Activated gamma-delta T cell treated with Interleukin-2 at 50 U/mL for 16 hours (primary cell): ENCODE results near the gene CLSTN3.

Experiments used
- DNase-seq: peaks from one replicate; pipeline ENCODE4 v3.0.0-alpha.2; 2020

Gene CLSTN3

DNA sequence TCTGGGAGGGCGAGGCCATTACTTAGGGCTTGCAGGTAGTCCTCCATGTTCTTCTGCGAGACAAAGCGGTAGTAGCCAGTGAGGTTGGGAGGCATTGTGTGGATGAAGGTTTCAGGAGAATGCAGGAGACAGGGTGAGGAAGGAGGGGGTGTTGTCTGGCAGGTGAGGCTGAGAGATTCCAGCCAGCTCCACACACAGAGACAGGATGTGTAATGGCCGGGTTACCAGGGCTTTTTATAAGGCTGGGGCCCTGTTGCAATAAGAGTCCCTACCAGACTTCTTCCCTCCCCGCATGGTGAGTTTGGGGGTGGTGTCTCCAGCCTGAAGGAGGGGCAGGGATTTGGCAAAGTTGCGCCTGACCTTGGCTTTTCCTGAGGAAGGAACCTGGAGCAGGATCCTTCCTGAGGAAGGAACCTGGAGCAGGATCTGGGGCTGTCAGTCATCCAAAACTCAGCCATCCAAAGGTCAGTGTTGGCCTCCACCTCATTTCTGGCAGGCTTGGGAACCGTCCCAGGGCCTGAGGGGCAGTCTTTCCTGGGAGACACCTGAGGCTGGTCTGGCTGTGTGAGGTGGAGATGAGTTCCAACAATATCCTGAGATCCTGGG lies 1.4 kb upstream of the CLSTN3 start, which contains the start of gene RBP5:
Gene RBP5, minus strand, starts transcription at position 209 of the 606 bp plus-strand sequence. Its CDS starts 114 bp downstream, at position 95.
- no peak for DNase-seq

DNA sequence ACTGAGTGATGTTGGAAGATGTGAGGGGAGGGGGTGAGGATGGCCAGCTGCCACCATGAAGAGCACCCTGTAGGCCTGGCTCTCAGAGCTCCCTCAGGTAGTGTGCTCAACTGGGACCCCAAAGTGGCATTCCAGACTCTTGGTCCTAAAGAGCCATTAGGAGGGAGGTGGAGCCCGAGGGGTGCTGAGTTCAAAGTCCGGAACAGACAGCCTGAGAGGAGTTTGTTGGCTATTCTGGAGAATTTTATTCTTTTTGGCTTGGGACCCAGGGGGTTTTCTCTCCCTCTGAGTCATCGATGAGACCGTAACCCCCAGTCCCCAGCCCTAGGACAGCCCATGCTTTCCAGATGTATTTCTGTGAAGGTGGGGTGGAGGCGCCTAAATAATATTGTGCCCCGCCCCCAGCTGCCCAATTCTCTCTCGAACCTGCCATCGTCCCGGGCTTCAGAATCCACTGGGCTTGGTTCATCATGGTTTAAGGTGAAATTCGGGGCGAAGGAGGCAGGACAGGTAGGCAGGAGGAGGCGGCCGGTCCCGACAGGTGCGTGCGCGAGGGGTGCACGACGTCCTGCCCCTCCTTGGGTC lies 792 bp upstream of the CLSTN3 start:
- no peak for DNase-seq

DNA sequence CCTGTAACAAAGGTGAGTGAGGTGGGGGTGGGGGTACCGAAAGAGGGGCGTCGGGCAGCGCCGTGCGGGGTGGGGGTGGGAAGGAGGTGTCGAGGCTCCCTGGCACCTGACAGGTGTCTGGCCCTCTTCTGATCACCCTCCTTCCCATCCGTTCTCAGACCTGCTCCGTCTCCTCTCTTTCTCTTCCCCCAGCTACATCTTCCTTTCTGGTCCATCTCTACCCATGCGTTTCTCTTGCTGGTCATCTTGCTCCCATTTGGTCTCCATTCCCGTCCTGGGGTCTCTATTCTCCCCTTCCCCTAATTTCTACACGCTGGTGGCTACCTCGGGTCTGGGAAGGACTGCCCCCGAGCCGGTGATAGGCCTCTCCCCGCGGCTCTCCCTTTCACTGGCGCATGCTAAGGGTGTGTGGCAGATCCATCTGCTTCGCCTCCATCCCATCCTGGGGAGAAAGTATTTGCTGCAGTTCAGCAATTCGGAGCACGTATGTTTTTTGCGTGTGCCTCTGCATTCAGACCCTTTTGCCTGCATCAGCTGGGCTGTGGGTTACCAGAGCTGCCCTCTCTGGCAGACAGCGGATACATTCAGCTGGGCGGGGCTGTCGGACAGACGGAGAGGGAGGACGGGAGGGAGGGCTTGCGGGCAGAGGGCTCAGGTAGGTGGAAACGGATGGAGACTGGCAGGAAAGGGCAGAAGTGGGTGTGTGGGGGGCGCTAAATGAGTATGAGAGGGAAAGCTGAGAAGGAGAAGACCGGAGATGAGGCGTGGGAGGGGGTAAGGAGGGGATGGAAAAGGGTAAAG lies 730 bp downstream of the CLSTN3 start:
- peak; percentile 51 for DNase-seq

DNA sequence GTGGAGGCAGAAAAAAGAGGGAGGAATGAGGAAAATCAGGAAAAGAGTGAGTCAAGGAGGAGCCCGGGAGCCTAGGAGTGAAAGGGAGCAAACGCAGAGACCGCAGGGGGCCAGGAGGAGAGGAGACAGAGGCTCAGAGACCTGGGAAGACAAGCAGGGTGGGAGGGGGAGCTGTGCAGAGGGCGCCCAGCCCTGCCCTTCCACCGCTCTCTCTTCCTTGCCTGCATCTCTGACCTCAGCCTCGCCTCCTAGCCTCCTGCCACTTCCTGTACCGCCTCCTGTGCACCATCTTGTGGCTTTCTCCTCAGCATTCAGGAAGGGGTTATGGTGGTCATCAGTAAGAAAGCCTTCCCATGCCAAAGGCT lies 1.3 kb downstream of the CLSTN3 start:
- DNase-seq = no peak

- DNase-seq = no peak
Measured at GRCh38 chr12:7134396-7135166, 4.4 kb downstream of the CLSTN3 start.

GRCh38 chr12:7136071-7136470 lies 5.9 kb downstream of the CLSTN3 start:
- DNase-seq = no peak

GRCh38 chr12:7136676-7137075 lies 6.5 kb downstream of the CLSTN3 start:
- no peak for DNase-seq

DNA sequence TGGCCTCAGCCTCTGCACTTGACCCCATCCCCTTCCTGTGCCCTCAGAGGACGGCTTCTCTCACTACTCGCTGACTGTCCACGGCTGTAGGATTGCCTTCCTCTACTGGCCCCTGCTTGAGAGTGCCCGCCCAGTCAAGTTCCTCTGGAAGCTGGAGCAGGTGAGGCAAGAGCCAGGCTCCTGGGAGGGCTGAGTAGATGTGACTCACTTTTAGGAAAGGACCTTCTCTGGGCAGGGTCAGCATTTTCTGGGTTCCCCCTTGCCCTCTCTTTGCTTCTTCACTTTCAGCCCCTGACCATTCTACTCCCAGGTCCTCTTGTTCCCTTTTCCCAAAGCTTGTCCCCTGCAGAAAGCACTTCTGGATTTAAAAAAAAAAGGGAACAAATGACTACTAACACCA lies 7.7 kb downstream of the CLSTN3 start:
- DNase-seq = no peak

- no peak for DNase-seq
Measured at GRCh38 chr12:7139200-7139599, 9.0 kb downstream of the CLSTN3 start.

- no peak for DNase-seq
Measured at GRCh38 chr12:7141351-7142005, 11.3 kb downstream of the CLSTN3 start.

- DNase-seq = peak; percentile 45
Measured at GRCh38 chr12:7142056-7142644, 12.0 kb downstream of the CLSTN3 start.

GRCh38 chr12:7142809-7143465 lies 12.8 kb downstream of the CLSTN3 start:
- no peak for DNase-seq

DNA sequence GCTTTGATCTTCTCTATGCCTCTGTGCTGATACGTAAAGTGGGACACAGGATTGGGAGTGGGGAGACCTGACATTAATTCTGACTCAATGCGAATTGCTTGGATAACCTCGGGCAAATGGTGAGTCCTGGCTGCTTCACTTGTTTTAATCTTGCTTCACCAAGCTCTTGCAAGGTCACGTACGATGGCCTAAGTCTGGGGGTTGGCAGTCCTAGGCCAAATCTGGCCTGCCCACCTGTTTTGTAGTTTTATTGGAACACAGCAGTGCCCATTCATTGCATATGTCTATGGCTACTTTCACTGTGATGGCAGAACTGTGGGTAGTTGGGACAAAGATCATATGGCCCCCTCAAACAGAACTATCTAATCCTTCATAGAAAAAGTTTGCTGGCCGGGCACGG lies 13.4 kb downstream of the CLSTN3 start:
- no peak for DNase-seq

DNA sequence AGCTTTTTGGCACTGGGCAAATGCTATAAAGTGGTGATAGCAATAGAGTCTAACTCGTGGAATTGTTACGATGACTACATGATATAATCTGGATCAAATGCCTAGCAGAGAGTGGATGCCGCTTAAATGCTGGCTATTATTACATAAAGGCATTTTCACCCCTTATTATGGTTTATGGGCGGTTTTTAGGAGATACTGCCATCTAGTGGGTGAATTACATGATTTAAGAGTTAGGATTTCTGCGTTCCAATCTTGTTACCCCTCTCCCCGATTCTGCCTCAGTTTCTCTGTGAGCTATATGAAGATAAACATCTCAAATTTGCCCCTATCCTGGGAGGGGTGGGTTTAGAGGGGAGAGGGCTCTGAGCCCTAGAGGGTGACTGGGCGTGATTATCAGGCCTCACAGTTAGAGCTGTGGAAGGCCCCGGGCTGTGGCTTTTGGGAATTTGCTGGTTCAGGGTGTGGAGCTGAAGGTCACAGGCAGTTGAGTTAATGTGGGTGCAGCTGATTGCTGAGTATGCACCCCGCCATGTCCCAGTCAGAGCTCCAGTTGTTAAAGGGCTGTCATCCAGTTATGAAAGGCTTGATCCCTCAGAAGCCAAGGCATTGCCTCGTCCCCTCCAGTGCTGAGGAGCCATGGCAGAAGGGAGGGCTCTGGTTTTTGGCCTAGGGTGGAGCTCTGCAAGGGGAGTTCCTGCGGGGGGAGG lies 14.4 kb downstream of the CLSTN3 start:
- DNase-seq = no peak

DNA sequence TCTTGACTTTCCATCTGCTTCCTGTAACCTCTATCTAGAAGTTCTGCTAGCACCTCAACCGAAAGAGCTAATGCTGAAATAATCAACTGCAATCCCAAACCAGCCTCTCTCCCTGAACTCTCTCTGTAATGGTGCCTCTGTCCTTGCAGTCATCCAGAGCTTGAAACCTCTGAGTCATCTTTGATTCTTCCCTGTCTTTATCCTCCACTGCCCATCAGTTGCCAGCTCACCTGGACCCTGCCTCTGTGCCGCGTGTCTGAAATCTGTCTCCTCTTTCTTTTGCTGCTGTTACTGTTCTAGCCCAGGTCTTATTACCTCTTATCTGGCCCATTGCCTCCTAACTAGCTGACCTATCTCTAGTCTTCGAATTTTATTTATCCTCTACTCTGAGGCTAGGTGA lies 15.5 kb downstream of the CLSTN3 start:
- DNase-seq = no peak

GRCh38 chr12:7146228-7146627 lies 16.1 kb downstream of the CLSTN3 start:
- no peak for DNase-seq

DNA sequence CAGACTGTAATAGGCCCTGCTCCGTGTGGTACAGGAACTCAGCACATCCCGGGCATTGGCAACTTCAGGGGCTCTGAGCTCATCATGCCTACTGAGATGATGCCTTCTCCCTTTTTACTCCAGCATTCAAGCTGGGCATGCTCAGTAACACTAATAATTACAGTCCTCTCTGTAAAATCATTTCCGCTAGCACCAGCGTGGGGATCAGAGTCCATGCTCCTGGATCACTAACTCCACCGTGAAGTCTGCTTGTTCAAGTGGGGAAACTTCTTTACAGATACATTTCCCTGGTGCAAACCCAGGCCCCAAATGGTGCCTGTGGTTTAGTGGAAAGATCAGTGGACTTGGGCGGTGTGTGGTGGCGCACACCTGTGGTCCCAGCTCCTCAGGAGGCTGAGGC lies 16.7 kb downstream of the CLSTN3 start:
- no peak for DNase-seq

DNA sequence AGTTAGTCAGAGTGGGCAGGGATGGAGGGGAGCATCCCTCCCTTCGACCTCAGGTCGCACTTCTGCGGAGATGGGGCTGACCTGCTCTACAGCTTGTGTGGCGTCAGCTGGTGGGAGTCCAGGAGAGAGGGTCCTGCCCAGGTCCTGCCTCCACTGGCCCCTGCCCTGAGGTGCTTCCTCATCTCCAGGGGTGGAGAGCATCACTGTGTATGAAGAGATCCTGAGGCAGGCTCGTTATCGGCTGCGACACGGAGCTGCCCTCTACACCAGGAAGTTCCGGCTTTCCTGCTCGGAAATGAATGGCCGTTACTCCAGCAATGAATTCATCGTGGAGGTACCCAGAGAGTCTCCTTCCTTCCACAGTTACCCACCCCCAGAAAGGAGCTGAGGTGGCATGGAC lies 20.2 kb downstream of the CLSTN3 start:
- no peak for DNase-seq

DNA sequence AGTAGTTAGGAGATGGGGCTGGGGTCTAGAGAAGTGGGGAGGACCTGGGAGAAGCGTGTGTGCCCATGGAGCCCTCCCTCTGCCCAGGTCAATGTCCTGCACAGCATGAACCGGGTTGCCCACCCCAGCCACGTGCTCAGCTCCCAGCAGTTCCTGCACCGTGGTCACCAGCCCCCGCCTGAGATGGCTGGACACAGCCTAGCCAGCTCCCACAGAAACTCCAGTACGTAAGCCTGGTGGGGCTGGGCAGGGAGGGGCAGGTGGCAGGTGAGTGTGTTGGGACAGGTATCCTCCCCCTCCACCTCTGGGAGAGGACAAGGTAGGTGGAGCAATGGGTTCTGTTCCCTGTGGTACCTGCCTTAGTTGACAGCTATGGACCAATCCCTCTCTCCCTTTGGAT lies 20.7 kb downstream of the CLSTN3 start:
- DNase-seq = no peak

GRCh38 chr12:7151532-7151931 lies 21.4 kb downstream of the CLSTN3 start:
- DNase-seq = no peak

GRCh38 chr12:7152818-7153217 lies 22.6 kb downstream of the CLSTN3 start:
- no peak for DNase-seq
